ENCODE data around the gene ELOVL5.

ELOVL5 gene

GRCh38 chr6:53377289-53377688 lies 28.5 kb upstream of the ELOVL5 start:
- no peaks in the 10 kb centered on the region for H3K9me3 ChIP-seq (replicated peaks; ENCODE audit: insufficient read depth, low read length)
- no peak overlapping the region for H3K4me2 ChIP-seq (ENCODE audit: low read depth, low read length)
- TF ChIP-seq CTCF (IDR thresholded peaks at IDR 0.05; ENCODE audit: low read length) (no peak), EZH2phosphoT487 (IDR thresholded peaks at IDR 0.05; ENCODE audit: low read length) (no peak), EZH2 (optimal IDR thresholded peaks at IDR 0.05; ENCODE audit: low read depth, low read length) (no peak)
- no peaks in the 10 kb centered on the region for H3K4me1 ChIP-seq (ENCODE audit: low read length)
- no peaks in the 10 kb centered on the region for H3K79me2 ChIP-seq (ENCODE audit: low read length)
- H2AFZ ChIP-seq (ENCODE audit: low read length): no peak overlapping the region
- no peak overlapping the region for H3K27ac ChIP-seq (ENCODE audit: low read length)
- H3K4me3 ChIP-seq (ENCODE audit: low read length): no peak overlapping the region
- no peaks in the 10 kb centered on the region for H3F3A ChIP-seq (ENCODE audit: insufficient read depth, low read length)
- no peak overlapping the region for H3K9ac ChIP-seq (ENCODE audit: low read length)
- H3K36me3 ChIP-seq (replicated peaks; ENCODE audit: insufficient read depth, low read length): no peaks in the 10 kb centered on the region
- no peaks in the 10 kb centered on the region for H3K9me2 ChIP-seq (replicated peaks; ENCODE audit: insufficient read depth, low read length)
- DNase-seq: no peak
- H3K27me3 ChIP-seq (replicated peaks; ENCODE audit: insufficient read depth, low read length): no peaks in the 10 kb centered on the region
- H4K20me1 ChIP-seq (ENCODE audit: insufficient read depth, low read length): no peaks in the 10 kb centered on the region

- no peak overlapping the region for H2AFZ ChIP-seq (ENCODE audit: low read length)
- no peaks in the 10 kb centered on the region for H3K36me3 ChIP-seq (replicated peaks; ENCODE audit: insufficient read depth, low read length)
- no peak overlapping the region for H3K4me2 ChIP-seq (ENCODE audit: low read depth, low read length)
- no peak overlapping the region for H3K27ac ChIP-seq (ENCODE audit: low read length)
- no peaks in the 10 kb centered on the region for H3K79me2 ChIP-seq (ENCODE audit: low read length)
- H3K4me3 ChIP-seq (ENCODE audit: low read length): no peak overlapping the region
- no peaks in the 10 kb centered on the region for H4K20me1 ChIP-seq (ENCODE audit: insufficient read depth, low read length)
- H3K4me1 ChIP-seq (ENCODE audit: low read length): no peaks in the 10 kb centered on the region
- H3K9ac ChIP-seq (ENCODE audit: low read length): no peak overlapping the region
- TF ChIP-seq EZH2phosphoT487 (IDR thresholded peaks at IDR 0.05; ENCODE audit: low read length) (no peak), CTCF (IDR thresholded peaks at IDR 0.05; ENCODE audit: low read length) (no peak), EZH2 (optimal IDR thresholded peaks at IDR 0.05; ENCODE audit: low read depth, low read length) (no peak)
- no peaks in the 10 kb centered on the region for H3K9me3 ChIP-seq (replicated peaks; ENCODE audit: insufficient read depth, low read length)
- H3K9me2 ChIP-seq (replicated peaks; ENCODE audit: insufficient read depth, low read length): no peaks in the 10 kb centered on the region
- DNase-seq: no peak
- no peaks in the 10 kb centered on the region for H3F3A ChIP-seq (ENCODE audit: insufficient read depth, low read length)
- no peaks in the 10 kb centered on the region for H3K27me3 ChIP-seq (replicated peaks; ENCODE audit: insufficient read depth, low read length)
Measured at GRCh38 chr6:53376661-53377226, 28.0 kb upstream of the ELOVL5 start.

- Histone ChIP-seq H4K20me1 (ENCODE audit: insufficient read depth, low read length) (no peaks in the 10 kb centered on the region), H3K4me2 (ENCODE audit: low read depth, low read length) (no peak overlapping the region), H3K9me3 (replicated peaks; ENCODE audit: insufficient read depth, low read length) (no peaks in the 10 kb centered on the region), H3K27me3 (replicated peaks; ENCODE audit: insufficient read depth, low read length) (no peaks in the 10 kb centered on the region), H3K36me3 (replicated peaks; ENCODE audit: insufficient read depth, low read length) (no peaks in the 10 kb centered on the region), H2AFZ (ENCODE audit: low read length) (no peak overlapping the region), H3K27ac (ENCODE audit: low read length) (no peak overlapping the region), H3K4me1 (ENCODE audit: low read length) (no peaks in the 10 kb centered on the region), H3K9me2 (replicated peaks; ENCODE audit: insufficient read depth, low read length) (no peaks in the 10 kb centered on the region), H3K9ac (ENCODE audit: low read length) (no peak overlapping the region), H3K79me2 (ENCODE audit: low read length) (no peaks in the 10 kb centered on the region), H3F3A (ENCODE audit: insufficient read depth, low read length) (no peaks in the 10 kb centered on the region), H3K4me3 (ENCODE audit: low read length) (no peak overlapping the region)
- no peak for DNase-seq
- TF ChIP-seq CTCF (IDR thresholded peaks at IDR 0.05; ENCODE audit: low read length) (no peak), EZH2 (optimal IDR thresholded peaks at IDR 0.05; ENCODE audit: low read depth, low read length) (no peak), EZH2phosphoT487 (IDR thresholded peaks at IDR 0.05; ENCODE audit: low read length) (no peak)
Measured at GRCh38 chr6:53375847-53376246, 27.1 kb upstream of the ELOVL5 start.

Data from MM.1S (cell line).